ENCODE data around the gene DPH6. TPM values are rescaled to one million over a fixed set of nuclear protein-coding genes. Genes with fewer than 3 reads are reported as not detected.
"Not testable (repeated sequence)": the region's sequence is repeated elsewhere in the genome, so short reads cannot be mapped to it uniquely, and the experiment has no call there.

DPH6 gene, protein sequence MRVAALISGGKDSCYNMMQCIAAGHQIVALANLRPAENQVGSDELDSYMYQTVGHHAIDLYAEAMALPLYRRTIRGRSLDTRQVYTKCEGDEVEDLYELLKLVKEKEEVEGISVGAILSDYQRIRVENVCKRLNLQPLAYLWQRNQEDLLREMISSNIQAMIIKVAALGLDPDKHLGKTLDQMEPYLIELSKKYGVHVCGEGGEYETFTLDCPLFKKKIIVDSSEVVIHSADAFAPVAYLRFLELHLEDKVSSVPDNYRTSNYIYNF
- total RNA-seq = 14.1 TPM
- long read RNA-seq, partial matches to known transcripts = 1 of 8 reads
- long read RNA-seq, other reads (novel, unspliced or antisense) = 2 of 8 reads

DNA sequence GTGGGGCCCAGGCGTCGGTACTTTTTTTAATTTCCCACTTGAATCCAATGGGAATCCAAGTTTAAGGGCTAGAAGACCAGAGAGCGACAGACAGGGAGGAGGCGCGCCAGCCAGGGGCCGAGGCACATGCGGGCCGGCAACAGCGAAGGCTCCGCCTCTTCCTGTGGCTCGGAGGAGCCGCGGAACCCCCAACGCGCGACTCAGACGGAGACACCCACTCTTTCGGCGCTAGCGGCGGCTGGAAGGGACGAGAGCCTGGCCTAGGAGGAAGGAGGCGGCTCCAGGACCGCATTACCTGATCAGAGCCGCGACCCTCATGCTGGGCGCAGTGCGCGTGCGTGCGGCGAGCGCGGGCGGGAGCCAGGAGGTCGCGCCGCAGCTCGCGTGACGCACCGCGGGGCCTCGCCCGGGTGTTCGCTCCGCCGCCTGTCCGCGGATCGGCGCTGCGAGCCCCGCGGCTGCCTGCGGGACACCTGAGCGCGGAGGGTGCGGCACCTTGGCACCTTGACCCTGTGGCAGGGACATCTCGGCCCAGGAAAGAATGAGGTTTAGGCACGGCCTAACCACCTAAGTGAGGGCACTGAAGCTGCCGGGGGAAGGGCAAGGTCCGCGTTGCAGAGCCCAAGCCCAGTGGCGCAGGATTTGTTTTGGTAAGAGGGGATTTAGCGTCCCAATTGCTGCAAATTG is at the start of gene DPH6:
Gene DPH6, minus strand, starts transcription at position 342 of the 687 bp plus-strand sequence. Its CDS starts 24 bp downstream, at position 318.
- intact Hi-C loops (cut with DNase I) = loop anchor here (2.0 to 5.0 kb wide), 3 partner anchors 81 to 146 kb away; no protein-coding TSS in a partner anchor
- DNase-seq (ENCODE audit: missing footprints) (peak; percentile 93), ATAC-seq (peak; percentile 96)

GRCh38 chr15:35595656-35596055 is 49.7 kb upstream of the DPH6 start:
- intact Hi-C loops (cut with DNase I) = no loop called here
- DNase-seq (ENCODE audit: missing footprints) (no peak), ATAC-seq (no peak)

DNA sequence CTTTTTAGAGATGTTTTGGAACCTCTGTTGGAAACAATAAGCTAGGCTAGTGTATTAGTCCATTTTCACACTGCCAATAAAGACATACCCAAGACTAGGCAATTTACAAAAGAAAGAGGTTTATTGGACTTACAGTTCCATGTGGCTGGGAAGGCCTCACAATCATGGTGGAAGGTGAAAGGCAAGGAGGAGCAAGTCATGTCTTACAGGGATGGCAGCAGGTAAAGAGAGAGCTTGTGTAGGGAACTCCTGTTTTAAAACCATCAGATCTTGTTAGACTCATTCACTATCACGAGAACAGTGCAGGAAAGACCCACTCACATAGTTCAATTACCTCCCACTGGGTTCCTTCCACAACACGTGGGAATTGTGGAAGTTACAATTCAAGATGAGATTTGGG is 46.0 kb upstream of the DPH6 start:
- ATAC-seq; DNase-seq (ENCODE audit: missing footprints); intact Hi-C loops (cut with DNase I): not testable (repeated sequence)

- intact Hi-C loops (cut with DNase I) = no loop called here
- DNase-seq (ENCODE audit: missing footprints) = no peak
Observed at GRCh38 chr15:35583863-35584528, 38.0 kb upstream of the DPH6 start.

DNA sequence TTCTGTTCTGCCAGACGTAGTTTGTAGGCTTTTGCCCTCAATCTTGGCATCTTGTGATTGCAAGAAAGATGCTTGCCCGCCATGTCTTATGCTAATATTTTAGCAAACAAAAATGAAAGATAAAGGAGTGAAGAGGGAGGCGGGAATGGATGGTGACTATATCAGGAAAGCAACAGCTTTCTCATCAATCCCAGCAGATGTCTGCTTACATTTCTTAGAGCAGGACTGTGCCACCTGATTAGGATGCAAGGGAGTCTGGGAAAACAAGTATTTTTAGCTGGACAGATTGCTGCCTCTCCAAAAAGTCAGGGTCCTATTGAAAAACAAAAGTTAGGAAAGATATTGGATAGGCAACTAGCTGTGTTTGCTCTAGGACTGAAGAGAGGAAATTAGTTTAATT is 34.6 kb upstream of the DPH6 start:
- intact Hi-C loops (cut with DNase I) = no loop called here
- no peak for ATAC-seq

More at GRCh38 chr15:35583863-35584528, 38.0 kb upstream of the DPH6 start:
- ATAC-seq = peak; percentile 95

GRCh38 chr15:35567392-35567791 is 21.4 kb upstream of the DPH6 start:
- DNase-seq (ENCODE audit: missing footprints) = no peak
- intact Hi-C loops (cut with DNase I) = no loop called here
- peak; percentile 47 for ATAC-seq

More for the DNA sequence above, 34.6 kb upstream of the DPH6 start:
- no peak for DNase-seq (ENCODE audit: missing footprints)

- no peak for DNase-seq (ENCODE audit: missing footprints)
- intact Hi-C loops (cut with DNase I) = no loop called here
- peak; percentile 89 for ATAC-seq
Observed at GRCh38 chr15:35566991-35567390, 21.0 kb upstream of the DPH6 start.

DNA sequence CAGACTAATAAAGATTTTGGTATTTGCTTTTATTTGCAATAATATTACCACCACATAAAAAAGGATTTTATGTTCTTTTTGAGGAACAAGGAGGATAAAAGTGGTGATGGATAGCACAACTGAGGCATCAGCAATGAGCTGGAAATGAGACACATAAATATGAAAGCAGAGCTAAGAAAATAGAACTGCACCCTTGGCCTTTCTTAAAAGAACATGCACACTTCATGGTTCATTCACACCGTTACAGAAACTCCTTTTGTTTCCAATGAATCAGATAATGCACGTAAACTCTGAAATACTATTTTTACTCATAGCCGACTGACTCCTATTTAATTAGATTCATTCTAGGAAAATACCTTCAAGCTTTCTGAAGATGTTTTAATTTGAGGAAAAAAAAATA is 19.9 kb upstream of the DPH6 start:
- intact Hi-C loops (cut with DNase I) = no loop called here
- ATAC-seq = no peak
- DNase-seq (ENCODE audit: missing footprints) = no peak

DNA sequence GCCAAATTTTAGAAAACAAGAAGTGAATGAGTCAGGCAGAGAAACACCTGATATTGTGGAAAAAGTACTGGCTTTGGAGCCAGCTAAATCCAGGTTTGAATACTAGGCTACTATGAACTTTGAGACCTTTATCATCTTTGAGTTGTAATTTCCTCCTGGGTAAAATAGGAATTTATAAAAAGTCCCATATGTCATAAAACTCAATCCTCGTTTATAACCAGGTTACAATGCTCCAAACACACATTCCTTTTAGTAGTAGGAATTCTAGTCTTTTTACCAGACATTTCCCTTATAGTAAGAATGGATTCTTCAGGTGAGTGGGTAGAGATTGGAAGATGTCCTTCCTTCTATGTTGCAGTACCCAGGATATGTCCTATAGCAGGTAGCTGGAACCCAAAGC is 16.7 kb upstream of the DPH6 start:
- ATAC-seq (no peak), DNase-seq (ENCODE audit: missing footprints) (no peak)
- intact Hi-C loops (cut with DNase I) = no loop called here

- DNase-seq (ENCODE audit: missing footprints) = no peak
- no peak for ATAC-seq
- intact Hi-C loops (cut with DNase I) = no loop called here
Observed at GRCh38 chr15:35561308-35561707, 15.3 kb upstream of the DPH6 start.

DNA sequence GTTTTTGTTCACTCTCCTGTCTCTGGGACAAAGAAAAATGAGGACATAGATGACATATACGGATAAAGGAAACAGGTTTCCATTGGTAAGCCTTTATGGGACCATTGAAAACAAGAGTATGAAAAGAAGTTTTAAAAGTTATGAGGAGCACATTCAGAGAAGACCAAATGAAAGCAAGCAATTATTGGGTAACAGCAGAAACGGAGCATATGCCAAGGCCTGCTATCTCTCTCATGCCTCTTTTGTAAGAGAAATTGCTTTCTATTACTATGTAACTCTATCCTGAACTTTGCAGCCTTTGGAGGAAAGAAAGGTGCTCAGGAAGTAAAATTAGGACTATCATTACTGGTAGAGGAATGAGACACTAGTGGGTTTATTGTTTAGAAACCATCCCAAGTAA is 14.9 kb upstream of the DPH6 start:
- DNase-seq (ENCODE audit: missing footprints) = no peak
- no peak for ATAC-seq
- intact Hi-C loops (cut with DNase I) = no loop called here

GRCh38 chr15:35560258-35560657 is 14.3 kb upstream of the DPH6 start:
- ATAC-seq (no peak), DNase-seq (ENCODE audit: missing footprints) (no peak)
- intact Hi-C loops (cut with DNase I) = no loop called here

DNA sequence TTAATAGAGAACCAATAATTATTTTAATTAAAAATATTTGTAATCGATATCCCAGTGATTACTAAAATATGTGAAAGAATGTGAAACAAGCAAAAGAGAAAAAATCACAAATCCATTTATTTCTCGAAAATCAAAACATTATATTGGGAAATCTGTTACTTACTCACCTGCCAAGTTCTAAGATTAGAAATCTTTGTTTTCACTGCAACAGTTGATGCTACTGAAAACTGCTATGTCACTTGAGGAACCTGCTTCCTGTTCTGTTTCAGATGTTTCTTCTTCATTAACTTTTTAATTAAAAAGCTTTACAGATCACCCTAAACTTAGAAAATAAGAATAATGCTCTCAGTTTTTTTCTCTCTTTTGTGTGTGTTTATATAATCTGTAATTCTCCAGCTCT is 13.7 kb upstream of the DPH6 start:
- intact Hi-C loops (cut with DNase I) = no loop called here
- DNase-seq (ENCODE audit: missing footprints) = no peak
- ATAC-seq = no peak

DNA sequence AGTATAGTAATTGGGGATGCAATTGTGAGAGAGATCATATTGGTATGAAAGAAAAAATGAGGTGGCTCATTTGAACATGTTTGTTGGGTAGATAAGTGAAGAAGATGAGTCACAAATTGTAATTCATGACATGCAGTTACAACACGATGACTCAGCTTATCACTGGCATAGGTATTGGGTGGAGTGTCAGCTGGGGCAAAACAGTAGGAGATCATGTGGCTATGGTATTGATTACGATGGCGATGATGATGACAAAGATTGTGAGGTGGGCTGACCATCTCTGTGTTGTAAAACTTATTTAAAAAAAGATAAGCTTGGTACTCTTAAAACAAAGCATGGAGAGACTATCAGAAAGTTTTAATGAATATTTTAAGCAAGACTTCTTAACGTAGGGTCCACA is 11.6 kb upstream of the DPH6 start:
- ATAC-seq (no peak), DNase-seq (ENCODE audit: missing footprints) (no peak)
- intact Hi-C loops (cut with DNase I) = no loop called here

DNA sequence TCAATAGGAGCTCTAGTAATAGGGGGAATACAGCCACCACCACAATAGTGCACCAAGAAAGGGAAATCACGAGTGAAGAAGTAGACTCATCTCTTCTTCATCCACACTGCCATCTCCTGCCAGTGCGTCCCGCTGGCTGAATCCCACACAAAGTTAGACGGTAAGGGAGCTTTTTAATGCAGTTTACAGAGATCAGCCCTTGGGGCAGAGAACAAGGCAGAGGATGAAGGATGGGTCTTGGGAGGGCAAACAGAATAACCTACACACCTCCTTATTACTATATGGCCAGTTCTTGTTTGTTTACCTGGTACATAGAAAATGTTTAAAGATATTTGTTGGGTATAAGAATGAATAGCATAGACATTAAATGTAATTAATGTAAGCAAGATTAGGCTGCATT is 11.0 kb upstream of the DPH6 start:
- ATAC-seq (no peak), DNase-seq (ENCODE audit: missing footprints) (no peak)
- intact Hi-C loops (cut with DNase I) = no loop called here

DNA sequence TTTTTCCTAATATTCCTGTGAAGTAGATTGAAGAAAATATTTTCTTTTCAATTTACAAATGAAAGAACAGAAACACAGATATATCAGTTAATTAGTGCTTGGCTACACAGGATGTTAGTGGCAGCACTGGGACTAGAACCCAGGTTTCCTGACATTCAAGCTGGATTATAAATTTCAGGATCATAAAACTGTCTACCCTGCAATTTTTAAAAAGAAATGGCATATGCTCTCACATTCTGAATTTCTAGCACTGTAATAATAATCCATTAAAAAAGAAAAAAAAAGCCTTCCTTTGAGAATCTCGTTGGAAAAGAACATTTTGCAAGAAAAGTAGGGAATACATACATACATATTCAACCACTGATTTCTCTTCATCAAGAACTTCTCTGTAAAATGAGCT is 9.3 kb upstream of the DPH6 start:
- no peak for DNase-seq (ENCODE audit: missing footprints)
- no peak for ATAC-seq
- intact Hi-C loops (cut with DNase I) = no loop called here

DNA sequence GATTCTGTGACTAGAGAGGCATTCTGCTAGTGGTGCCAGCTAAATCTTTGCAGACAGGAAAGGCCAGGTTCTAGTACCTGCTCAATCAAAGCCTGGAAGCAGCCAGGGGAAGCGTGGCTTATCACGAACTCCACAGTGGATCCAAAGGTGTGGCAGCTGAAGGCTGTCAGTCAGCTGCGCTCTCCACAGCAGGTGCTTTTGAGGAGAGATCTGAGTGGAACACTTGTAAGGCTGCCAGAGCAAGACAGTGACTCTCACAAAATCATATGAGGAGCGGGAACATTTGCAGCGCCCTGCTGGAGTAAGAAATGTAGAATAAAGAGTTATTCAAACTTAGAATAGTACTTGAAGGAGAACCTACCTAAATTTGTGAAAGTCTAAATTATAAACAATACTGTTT is 5.0 kb upstream of the DPH6 start:
- ATAC-seq (no peak), DNase-seq (ENCODE audit: missing footprints) (no peak)
- intact Hi-C loops (cut with DNase I) = no loop called here

- intact Hi-C loops (cut with DNase I) = loop anchor here (5.0 kb wide), 2 partner anchors 78 to 143 kb away; no protein-coding TSS in a partner anchor
- ATAC-seq (no peak), DNase-seq (ENCODE audit: missing footprints) (no peak)
Observed at GRCh38 chr15:35549567-35549966, 3.6 kb upstream of the DPH6 start.

GRCh38 chr15:35548435-35548834 is 2.5 kb upstream of the DPH6 start:
- no peak for ATAC-seq
- intact Hi-C loops (cut with DNase I) = loop anchor here (5.0 kb wide), 2 partner anchors 79 to 144 kb away; no protein-coding TSS in a partner anchor

More at GRCh38 chr15:35548435-35548834, 2.5 kb upstream of the DPH6 start:
- DNase-seq (ENCODE audit: missing footprints) = no peak

All from Right ventricle myocardium inferior (tissue), 1 donor.